GM21367 (cell line): ENCODE measurements around the gene NSMF.
"Not testable (repeated sequence)": the region's sequence is repeated elsewhere in the genome, so short reads cannot be mapped to it uniquely, and the experiment has no call there.

Experiments used
- ATAC-seq: cut with Tn5 transposase; IDR thresholded peaks from one replicate; pipeline ENCODE4 v1.9.1; 2021; ENCODE audit not compliant: unreplicated experiment

The NSMF gene

GRCh38 chr9:137459601-137460362 is 648 bp upstream of the NSMF start:
- no peak for ATAC-seq

- no peak for ATAC-seq
These were observed 661 bp downstream of the NSMF start for GRCh38 chr9:137458194-137459151.

GRCh38 chr9:137457406-137458193 is 1.5 kb downstream of the NSMF start:
- no peak for ATAC-seq

GRCh38 chr9:137456864-137457405 is 2.2 kb downstream of the NSMF start:
- no peak for ATAC-seq

GRCh38 chr9:137456061-137456863 is 2.9 kb downstream of the NSMF start:
- no peak for ATAC-seq

GRCh38 chr9:137455359-137455991 is 3.7 kb downstream of the NSMF start:
- no peak for ATAC-seq

GRCh38 chr9:137454597-137455358 is 4.4 kb downstream of the NSMF start:
- ATAC-seq: no peak

GRCh38 chr9:137454145-137454596 is 5.0 kb downstream of the NSMF start:
- ATAC-seq: no peak

- no peak for ATAC-seq
These were observed 5.5 kb downstream of the NSMF start for GRCh38 chr9:137453643-137454081.

GRCh38 chr9:137452761-137453642 is 6.1 kb downstream of the NSMF start:
- ATAC-seq: no peak

GRCh38 chr9:137452006-137452760 is 7.0 kb downstream of the NSMF start:
- no peak for ATAC-seq

GRCh38 chr9:137451264-137452005 is 7.7 kb downstream of the NSMF start:
- ATAC-seq: not testable (repeated sequence)

GRCh38 chr9:137450539-137451222 is 8.5 kb downstream of the NSMF start:
- not testable (repeated sequence) for ATAC-seq

- no peak for ATAC-seq
These were observed 9.1 kb downstream of the NSMF start for GRCh38 chr9:137449931-137450538.
